Body of pancreas (tissue), 4 donors: Measurements from ENCODE around the gene IGF2BP3. TPM values are rescaled to one million over a fixed set of nuclear protein-coding genes. Genes with fewer than 3 reads are reported as not detected.
A peak's percentile ranks its signal among the peaks of the same experiment; 100 is the strongest.

ENCODE experiments used
- ATAC-seq: fragments of 150-250 bp; one replicate; pipeline ENCODE4 v1.9.1; 2016
- DNase-seq, 4 donors: peaks; one replicate each; pipeline ENCODE4 v3.0.0-alpha.2; 2019
- H3K27ac ChIP-seq, 4 donors: fragments of 200-600 bp; sonication (generic); 1 replicate in 3 of 4; 2 replicates in 1 of 4; pipeline versions ENCODE4 v1.5.1 to v1.6.1; 2016 to 2019; ENCODE audit warnings: mild to moderate bottlenecking in 1 of 4, mixed read lengths in 1 of 4, moderate library complexity in 1 of 4
- H3K27me3 ChIP-seq, 2 donors: fragments of 200-600 bp; sonication (generic); one replicate each; pipeline ENCODE4 v1.6.0; 2016; ENCODE audit warnings: mild to moderate bottlenecking in 1 of 2
- H3K36me3 ChIP-seq, 2 donors: fragments of 200-600 bp; sonication (generic); replicated peaks in 1 of 2; 2 replicates each; pipeline ENCODE4 v1.5.1; 2016; ENCODE audit warnings: low read depth in 2 of 2; ENCODE audit not compliant: insufficient read depth in 1 of 2
- H3K4me1 ChIP-seq: fragments of 200-600 bp; sonication (generic); one replicate; pipeline ENCODE4 v1.6.0; 2016
- H3K4me3 ChIP-seq, 2 donors: fragments of 200-600 bp; sonication (generic); 1 replicate in 1 of 2; 2 replicates in 1 of 2; pipeline ENCODE4 v1.5.1; 2016 to 2019
- H3K9me3 ChIP-seq, 3 donors: fragments of 200-600 bp; sonication (generic); 1 replicate in 2 of 3; 2 replicates in 1 of 3; pipeline ENCODE4 v1.5.1; 2016
- POLR2A ChIP-seq, 3 donors: fragments of 450-650 bp; IDR thresholded peaks; one replicate each; pipeline ENCODE4 v1.6.1; 2016; ENCODE audit warnings: antibody characterized with exemption in 3 of 3, mild to moderate bottlenecking in 2 of 3
- WGBS, 2 donors: methylation state at CpG; one replicate each; pipeline ENCODE4 v1.1.5; 2017; 5-methylcytosine and 5-hydroxymethylcytosine counted together
- intact Hi-C: fragments of 100-400 bp; cut with DNase I; formaldehyde crosslinking; loops from one replicate; pipeline ENCODE4 v1.15.1; 2023
- total RNA-seq, 2 donors: library from RNA; depleted of rRNA; stranded (reverse); fragments of >200 nt; gene quantifications; one replicate each; pipeline ENCODE4 v1.1.0, GENCODE V29; 2016
- TF ChIP-seq, protein P1 (sequence below), 7 experiments: fragments of 450-650 bp in 4 of 7; fragments of 200-600 bp in 3 of 7; sonication (generic) in 3 of 7; IDR thresholded peaks; one replicate each; pipeline ENCODE4 v1.5.1; 2016 to 2019; ENCODE audit warnings: antibody characterized with exemption in 7 of 7

IGF2BP3 gene
- total RNA-seq, 2 donors from 2014 or later, result 0.33 to 1.3 TPM

DNA sequence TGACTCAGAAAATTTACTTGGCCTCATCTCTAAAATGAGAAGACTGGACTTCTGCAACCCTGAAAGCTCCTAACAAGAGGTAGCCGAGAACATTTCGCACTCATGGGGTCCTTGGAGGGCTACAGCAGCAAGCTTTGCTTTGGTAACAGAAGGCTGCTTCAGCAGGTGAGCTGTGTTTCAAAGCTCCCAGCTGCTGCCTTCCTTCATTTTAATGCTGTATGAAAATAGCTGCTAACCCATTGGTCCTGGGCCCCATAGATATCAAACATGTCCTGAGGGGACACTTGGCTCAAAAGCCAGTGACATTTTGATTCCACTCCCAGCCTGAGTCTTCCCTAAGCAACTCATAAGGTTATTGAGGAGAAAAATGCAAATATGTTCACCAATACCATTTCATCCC is 185.4 kb downstream of the IGF2BP3 start:
- Histone ChIP-seq H3K36me3 (no peaks in the 10 kb centered on the region), H3K27me3 (no peaks in the 10 kb centered on the region), H3K4me3 (no peak overlapping the region), H3K9me3 (no peaks in the 10 kb centered on the region), H3K27ac (no peak overlapping the region), H3K4me1 (no peaks in the 10 kb centered on the region)
- TF ChIP-seq, protein P1, sequence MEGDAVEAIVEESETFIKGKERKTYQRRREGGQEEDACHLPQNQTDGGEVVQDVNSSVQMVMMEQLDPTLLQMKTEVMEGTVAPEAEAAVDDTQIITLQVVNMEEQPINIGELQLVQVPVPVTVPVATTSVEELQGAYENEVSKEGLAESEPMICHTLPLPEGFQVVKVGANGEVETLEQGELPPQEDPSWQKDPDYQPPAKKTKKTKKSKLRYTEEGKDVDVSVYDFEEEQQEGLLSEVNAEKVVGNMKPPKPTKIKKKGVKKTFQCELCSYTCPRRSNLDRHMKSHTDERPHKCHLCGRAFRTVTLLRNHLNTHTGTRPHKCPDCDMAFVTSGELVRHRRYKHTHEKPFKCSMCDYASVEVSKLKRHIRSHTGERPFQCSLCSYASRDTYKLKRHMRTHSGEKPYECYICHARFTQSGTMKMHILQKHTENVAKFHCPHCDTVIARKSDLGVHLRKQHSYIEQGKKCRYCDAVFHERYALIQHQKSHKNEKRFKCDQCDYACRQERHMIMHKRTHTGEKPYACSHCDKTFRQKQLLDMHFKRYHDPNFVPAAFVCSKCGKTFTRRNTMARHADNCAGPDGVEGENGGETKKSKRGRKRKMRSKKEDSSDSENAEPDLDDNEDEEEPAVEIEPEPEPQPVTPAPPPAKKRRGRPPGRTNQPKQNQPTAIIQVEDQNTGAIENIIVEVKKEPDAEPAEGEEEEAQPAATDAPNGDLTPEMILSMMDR (IDR thresholded peaks at IDR 0.05), result no peak
- TF ChIP-seq POLR2A (IDR thresholded peaks at IDR 0.05), result no peak
- no peak for DNase-seq
- intact Hi-C loops, result no loop called here
- 76 to 88% methylated on average over 2 of the region's 2 CpGs for WGBS, 2 donors
- no peak for ATAC-seq

DNA sequence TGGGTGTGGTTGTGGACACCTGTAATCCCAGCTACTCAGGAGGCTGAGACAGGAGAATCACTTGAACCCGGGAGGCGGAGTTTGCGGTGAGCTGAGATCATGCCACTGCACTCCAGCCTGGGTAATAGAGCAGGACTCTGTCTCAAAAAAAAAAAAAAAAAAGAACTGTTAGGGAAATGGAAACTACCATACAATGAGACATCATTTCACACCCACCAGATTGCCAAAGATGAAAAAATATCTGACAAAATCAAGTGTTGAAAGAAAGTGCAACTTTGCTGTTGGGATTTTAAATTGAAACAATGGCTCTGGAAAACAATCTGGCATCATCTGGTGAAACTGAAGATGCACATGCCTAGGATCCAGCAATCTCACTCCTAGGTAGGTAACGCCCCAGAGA is 187.2 kb downstream of the IGF2BP3 start:
- Histone ChIP-seq H3K27me3 (no peaks in the 10 kb centered on the region), H3K27ac (no peak overlapping the region), H3K9me3 (no peaks in the 10 kb centered on the region), H3K36me3 (no peaks in the 10 kb centered on the region), H3K4me1 (no peaks in the 10 kb centered on the region), H3K4me3 (no peak overlapping the region)
- DNase-seq (no peak), ATAC-seq (no peak)
- intact Hi-C loops, result no loop called here
- TF ChIP-seq, protein P1 (IDR thresholded peaks at IDR 0.05), result no peak
- TF ChIP-seq POLR2A (IDR thresholded peaks at IDR 0.05), result no peak
- 91 to 94% methylated on average over 4 of the region's 4 CpGs for WGBS, 2 donors

DNA sequence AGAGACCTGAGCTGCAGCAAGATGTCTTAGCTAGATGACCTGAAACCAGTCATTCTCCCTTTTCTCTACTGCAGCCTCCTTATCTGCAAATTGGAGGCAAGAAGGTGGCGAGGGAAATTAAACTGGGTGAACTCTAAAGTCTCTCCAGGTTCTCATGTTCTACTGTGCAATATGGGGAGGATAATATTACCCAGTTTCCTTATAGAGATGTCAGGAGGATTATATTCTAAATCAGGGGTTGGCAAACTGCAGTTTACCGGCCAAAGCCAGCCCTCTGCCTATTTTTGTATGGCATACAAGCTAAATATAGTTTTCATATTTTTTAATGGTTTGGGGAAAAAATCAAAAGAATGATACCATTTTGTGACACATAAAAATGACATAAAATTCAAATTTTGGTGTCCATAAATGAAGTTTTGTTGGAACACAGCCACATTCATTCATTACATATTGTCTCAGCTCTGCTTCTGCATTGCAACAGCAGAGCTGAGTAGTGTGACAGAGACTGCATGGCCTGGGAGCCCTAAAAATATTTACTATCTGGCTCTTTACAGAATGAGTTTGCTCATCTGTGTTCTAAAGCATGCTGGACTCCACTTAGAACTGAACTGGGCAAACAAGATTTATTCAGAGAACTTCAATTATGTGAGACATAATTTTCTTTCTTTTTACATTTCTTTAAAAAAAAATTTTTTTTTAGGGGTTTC is 190.3 kb downstream of the IGF2BP3 start:
- Histone ChIP-seq H3K4me1 (no peaks in the 10 kb centered on the region), H3K4me3 (no peak overlapping the region), H3K9me3 (no peaks in the 10 kb centered on the region), H3K36me3 (no peaks in the 10 kb centered on the region), H3K27me3 (no peaks in the 10 kb centered on the region), H3K27ac (no peak overlapping the region)
- TF ChIP-seq, protein P1 (IDR thresholded peaks at IDR 0.05), result no peak
- no peak for TF ChIP-seq POLR2A (IDR thresholded peaks at IDR 0.05)
- WGBS, 2 donors, result 86 to 92% methylated on average over 2 of the region's 2 CpGs
- ATAC-seq (no peak), DNase-seq (no peak)
- intact Hi-C loops, result no loop called here

DNA sequence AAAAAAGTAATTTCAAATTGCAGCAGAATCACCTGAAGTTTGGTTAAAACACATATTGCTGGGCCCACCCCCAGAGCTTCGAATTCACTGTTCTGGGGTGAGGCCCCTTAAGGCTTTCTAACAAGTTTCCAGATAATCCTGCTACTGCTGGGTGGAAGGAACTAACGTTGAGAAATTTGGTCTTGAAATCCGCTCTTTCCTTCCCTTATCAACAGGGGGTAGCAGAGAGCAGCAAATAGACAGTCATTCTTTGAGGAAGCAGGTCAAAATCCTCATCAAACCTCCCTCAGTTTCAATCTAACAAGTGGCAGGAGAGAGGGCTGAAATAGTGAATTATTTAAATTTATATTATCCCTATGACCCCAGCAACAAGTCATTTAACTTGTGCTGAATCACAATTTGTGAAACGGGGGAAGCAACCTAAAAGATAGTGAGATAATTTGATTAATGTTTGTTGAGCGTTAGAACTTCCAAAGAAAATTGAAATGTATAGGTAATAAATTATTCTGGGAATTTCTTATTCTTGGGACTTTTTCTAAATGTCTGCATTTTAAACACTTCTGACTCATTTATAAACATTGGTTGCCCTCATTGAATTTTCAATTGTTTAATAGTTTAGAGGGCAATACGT is 192.8 kb downstream of the IGF2BP3 start:
- peak; percentile 59 for ATAC-seq
- Histone ChIP-seq H3K4me1 (peaks cover 10% of the 10 kb centered on the region), H3K27ac (no peak overlapping the region), H3K27me3 (no peaks in the 10 kb centered on the region), H3K36me3 (no peaks in the 10 kb centered on the region), H3K4me3 (no peak overlapping the region), H3K9me3 (no peaks in the 10 kb centered on the region)
- WGBS, 2 donors, result 28 to 29% methylated on average over 6 of the region's 6 CpGs
- intact Hi-C loops, result no loop called here
- TF ChIP-seq, protein P1 (IDR thresholded peaks at IDR 0.05), result peak; percentile 43 to 79 (median 71)
- no peak for TF ChIP-seq POLR2A (IDR thresholded peaks at IDR 0.05)
- peak; percentile 15 to 51 (median 36) for DNase-seq
